ENCODE measurements around the gene CALML3. TPM values are rescaled to one million over a fixed set of nuclear protein-coding genes. Genes with fewer than 3 reads are reported as not detected.

Gene CALML3
- total RNA-seq, 2 experiments from 2014 or later: not detected

DNA sequence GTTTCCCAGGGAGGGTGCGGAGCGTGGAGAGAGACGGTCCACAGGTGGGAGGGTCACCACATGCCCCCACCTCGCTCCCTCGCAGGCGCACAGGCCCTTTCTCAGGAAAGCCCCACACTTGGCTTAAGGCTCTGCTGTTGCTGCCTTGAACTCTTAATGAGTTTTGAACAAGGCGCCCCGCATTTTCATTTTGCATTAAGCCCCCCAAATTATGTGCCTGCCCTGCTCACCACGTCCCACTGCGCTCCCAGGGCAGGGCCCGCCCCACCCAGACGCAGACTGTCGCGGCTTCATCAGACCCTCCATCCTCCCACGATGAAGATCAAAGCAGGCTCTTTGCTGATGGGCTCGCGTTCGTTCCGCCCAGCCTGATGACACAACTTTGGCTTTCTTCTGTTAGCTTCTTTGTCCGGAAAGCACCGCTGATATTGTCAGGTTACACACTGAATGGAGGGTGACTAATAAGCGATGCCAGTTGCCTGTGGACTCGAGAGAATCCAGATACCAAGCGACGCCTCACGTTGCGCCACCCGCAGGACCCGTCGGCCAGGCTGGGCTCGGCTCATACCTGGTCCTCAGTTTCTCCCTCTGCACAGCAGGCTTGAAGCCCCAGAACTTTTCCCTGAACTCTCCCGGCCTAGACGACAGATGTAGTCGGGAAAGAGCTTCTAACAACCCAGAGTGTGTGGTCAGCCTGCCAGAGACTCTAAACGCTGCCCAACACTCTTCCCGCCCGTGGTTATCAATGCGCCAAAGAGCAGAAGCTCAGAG is 9.5 kb downstream of the CALML3 start:
- DNase-seq: no peak
- Mint-ChIP-seq H3K27me3 (no peaks in the 10 kb centered on the region), H3K27ac (no peak overlapping the region), H3K36me3 (no peaks in the 10 kb centered on the region), H3K4me3 (no peak overlapping the region), H3K4me1 (ENCODE audit: low read depth) (no peaks in the 10 kb centered on the region), H3K9me3 (no peaks in the 10 kb centered on the region)
- CTCF ChIA-PET: no interaction called here
- intact Hi-C loops (cut with micrococcal nuclease): no loop called here
- POLR2A ChIA-PET: no interaction called here

DNA sequence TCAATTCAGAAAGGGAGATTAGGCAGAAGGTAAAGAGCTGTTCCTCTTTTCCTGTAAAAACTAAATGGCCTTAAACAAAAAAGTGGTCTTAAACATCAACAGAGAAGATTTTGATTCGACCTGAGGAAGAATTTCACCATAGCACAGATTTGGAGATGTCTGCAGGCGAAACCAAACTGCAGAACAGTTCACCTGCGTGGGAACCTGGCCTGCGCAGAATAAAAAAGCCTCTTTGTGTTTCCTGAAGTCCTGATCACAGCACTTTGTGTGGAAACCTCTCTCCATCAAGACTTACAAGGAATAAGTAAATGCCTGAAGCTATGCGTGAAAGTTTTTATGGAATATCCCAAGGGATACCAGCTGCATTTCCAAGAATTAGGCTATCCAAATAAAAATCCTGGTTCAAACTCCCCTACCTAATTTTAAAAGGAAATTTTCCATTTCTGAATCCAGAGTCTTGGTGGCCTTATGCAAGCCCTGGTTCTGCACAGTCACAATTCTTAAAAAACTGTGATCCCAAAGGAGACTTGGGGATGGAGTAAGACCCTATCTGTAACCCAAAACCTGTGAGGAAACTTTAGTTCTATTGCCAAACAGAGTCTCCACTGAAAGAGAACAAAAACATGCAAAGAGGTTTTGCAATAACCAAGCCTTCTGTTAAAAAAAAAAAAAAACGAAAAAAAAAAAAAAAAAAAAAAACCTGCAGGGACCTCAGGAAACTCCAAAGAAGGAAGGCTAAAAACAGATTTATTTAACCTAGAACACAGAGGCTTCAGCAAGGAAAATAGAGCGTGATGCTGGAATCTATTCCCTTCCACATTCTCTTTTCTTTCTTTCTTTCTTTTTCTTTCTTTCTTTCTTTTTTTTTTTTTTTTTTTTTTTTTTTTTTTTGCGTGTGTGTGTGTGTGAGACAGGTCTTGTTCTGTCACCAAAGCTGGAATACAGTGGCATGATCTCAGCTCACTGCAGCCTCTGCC is 10.4 kb downstream of the CALML3 start:
- H3K27me3 Mint-ChIP-seq: no peaks in the 10 kb centered on the region
- no peaks in the 10 kb centered on the region for H3K4me1 Mint-ChIP-seq (ENCODE audit: low read depth)
- ChIA-PET POLR2A (no interaction called here), CTCF (no interaction called here)
- no peak overlapping the region for H3K4me3 Mint-ChIP-seq
- no peak overlapping the region for H3K27ac Mint-ChIP-seq
- DNase-seq: no peak
- intact Hi-C loops (cut with micrococcal nuclease): no loop called here
- no peaks in the 10 kb centered on the region for H3K36me3 Mint-ChIP-seq
- no peaks in the 10 kb centered on the region for H3K9me3 Mint-ChIP-seq

DNA sequence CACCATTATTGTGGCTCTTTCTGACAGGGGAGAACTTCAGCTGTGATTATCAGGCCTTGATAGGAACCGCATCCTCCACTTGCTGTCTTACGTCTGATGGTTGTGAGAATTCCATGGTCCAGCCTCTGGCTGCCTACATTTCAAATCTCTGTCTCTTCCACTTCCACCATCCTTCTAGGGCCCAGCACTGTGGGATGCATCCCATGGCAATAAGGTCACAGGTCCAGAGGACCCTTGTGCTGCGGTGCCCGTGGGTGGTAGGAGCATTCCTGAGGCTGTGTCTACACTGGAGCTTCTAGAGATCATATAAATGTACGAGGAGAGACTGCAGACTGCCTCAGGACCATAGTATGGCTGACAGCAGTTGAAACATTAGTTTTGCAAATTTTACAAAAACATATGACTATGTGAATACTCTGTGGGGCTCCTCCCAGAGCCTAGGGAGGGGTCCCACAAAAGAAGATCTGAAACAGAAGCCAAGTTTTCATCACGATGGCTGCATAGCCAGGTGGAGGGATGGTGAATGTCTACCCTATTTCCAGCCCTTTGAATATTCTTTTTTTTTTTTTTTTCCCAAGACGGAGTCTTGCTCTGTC is 11.8 kb downstream of the CALML3 start:
- ChIA-PET POLR2A (no interaction called here), CTCF (no interaction called here)
- Mint-ChIP-seq H3K4me3 (no peak overlapping the region), H3K9me3 (peaks cover 3% of the 10 kb centered on the region), H3K36me3 (no peaks in the 10 kb centered on the region), H3K4me1 (ENCODE audit: low read depth) (no peaks in the 10 kb centered on the region), H3K27me3 (no peaks in the 10 kb centered on the region), H3K27ac (no peak overlapping the region)
- intact Hi-C loops (cut with micrococcal nuclease): no loop called here
- DNase-seq: no peak

DNA sequence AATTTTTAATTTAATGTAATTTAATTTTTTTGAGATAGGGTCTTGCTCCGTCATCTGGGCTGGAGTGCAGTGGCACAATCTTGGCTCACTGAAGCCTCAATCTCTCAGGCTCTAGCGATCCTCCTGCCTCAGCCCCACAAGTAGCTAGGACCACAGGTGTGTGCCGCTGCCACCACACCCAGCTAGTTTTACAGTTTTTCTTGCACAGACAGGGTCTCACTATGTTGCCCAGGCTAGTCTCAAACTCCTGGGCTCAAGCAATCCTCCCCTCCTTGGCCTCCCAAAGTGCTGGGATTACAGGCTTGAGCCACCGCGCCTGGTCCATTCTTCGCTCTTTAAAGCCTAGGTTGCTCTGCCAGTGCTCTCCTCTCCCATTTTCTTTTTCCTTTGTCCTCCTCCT is 12.9 kb downstream of the CALML3 start:
- no peak for DNase-seq

DNA sequence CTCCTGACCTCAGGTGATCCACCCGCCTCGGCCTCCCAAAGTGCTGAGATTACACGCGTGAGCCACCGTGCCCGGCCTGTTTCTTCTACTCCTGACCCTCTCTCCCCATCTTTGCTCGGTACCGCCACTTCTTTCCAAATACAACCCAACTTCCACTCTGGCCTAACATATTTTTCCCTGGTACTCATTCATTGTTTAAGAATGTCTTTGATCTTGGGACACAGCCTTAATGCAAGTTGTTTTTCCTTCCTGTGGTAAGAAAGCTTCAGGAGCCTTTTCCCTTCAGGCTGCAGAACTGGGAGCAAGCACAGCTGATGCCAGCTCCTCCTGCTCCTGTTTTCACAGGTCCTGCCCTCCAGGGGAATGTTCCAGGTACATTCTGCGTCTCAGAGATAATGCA is 13.7 kb downstream of the CALML3 start:
- no peak overlapping the region for H3K27ac Mint-ChIP-seq
- intact Hi-C loops (cut with micrococcal nuclease): no loop called here
- H3K36me3 Mint-ChIP-seq: peaks cover 2% of the 10 kb centered on the region
- H3K4me1 Mint-ChIP-seq (ENCODE audit: low read depth): no peaks in the 10 kb centered on the region
- H3K4me3 Mint-ChIP-seq: no peak overlapping the region
- CTCF ChIA-PET: no interaction called here
- H3K27me3 Mint-ChIP-seq: no peaks in the 10 kb centered on the region
- H3K9me3 Mint-ChIP-seq: peaks cover 9% of the 10 kb centered on the region
- POLR2A ChIA-PET: no interaction called here
- DNase-seq: no peak

More for the DNA sequence above, 12.9 kb downstream of the CALML3 start:
- peaks cover 6% of the 10 kb centered on the region for H3K9me3 Mint-ChIP-seq
- peaks cover 2% of the 10 kb centered on the region for H3K36me3 Mint-ChIP-seq
- ChIA-PET POLR2A (no interaction called here), CTCF (no interaction called here)
- intact Hi-C loops (cut with micrococcal nuclease): no loop called here
- no peak overlapping the region for H3K27ac Mint-ChIP-seq
- no peaks in the 10 kb centered on the region for H3K27me3 Mint-ChIP-seq
- no peaks in the 10 kb centered on the region for H3K4me1 Mint-ChIP-seq (ENCODE audit: low read depth)
- no peak overlapping the region for H3K4me3 Mint-ChIP-seq

DNA sequence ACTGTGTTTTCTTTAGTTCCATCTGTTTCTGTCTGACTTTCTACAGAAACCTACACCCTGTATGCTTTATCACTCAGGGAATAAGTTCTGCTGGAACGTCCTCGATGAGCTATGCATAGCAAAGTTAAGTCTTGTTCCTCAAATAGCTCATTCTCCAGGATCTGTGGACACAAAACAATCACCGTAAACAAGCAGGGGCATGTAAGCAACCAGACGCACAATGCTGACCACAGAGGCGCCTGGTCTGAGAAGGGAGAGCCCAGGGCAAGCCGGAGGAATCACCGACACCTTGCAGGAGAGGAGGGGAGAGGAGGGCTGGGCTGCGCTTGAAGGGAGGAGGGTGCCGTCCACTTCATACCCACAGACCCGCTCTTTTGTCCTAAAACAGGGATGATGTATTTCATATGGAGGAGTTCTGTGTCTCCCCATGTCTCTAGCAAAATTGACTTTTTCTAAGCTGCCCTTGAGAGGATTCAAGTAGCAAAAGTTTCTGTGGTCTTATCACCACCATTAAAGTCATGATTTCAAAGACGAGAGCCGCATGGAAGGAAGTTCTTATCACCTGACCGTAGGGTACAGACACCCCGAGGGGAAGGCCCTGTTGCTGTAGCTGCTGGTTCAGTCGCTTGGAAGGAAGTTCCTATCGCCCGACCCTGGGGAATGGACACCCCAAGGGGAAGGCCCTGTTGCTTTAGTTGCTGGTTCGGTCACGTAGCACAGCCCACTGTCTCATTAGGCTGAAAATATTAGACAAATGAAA is 14.3 kb downstream of the CALML3 start:
- Mint-ChIP-seq H3K27me3 (no peaks in the 10 kb centered on the region), H3K9me3 (peaks cover 12% of the 10 kb centered on the region), H3K4me1 (ENCODE audit: low read depth) (no peaks in the 10 kb centered on the region), H3K27ac (no peak overlapping the region), H3K4me3 (no peak overlapping the region), H3K36me3 (peaks cover 2% of the 10 kb centered on the region)
- POLR2A ChIA-PET: no interaction called here
- intact Hi-C loops (cut with micrococcal nuclease): no loop called here
- CTCF ChIA-PET: no interaction called here
- no peak for DNase-seq

DNA sequence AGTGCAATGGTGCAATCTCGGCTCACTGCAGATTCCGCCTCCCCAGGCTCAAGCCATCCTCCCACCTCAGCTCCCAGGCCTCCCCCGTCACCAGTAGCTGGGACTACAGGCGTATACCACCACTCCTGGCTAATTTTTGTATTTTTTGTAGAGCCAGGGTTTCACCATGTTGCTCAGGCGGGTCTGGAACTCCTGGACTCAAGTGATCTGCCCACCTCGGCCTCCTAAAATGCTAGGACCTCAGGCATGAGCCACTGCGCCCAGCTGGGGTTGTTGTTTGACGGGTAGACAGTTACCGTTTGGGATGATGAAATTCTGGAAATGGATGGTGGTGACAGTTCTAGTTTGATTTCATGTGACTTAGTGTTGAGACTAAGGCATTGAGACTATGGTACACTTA is 15.3 kb downstream of the CALML3 start:
- ChIA-PET CTCF (no interaction called here), POLR2A (no interaction called here)
- Mint-ChIP-seq H3K4me1 (ENCODE audit: low read depth) (no peaks in the 10 kb centered on the region), H3K27ac (no peak overlapping the region), H3K36me3 (peaks cover 2% of the 10 kb centered on the region), H3K27me3 (no peaks in the 10 kb centered on the region), H3K9me3 (peaks cover 12% of the 10 kb centered on the region), H3K4me3 (no peak overlapping the region)
- no peak for DNase-seq
- intact Hi-C loops (cut with micrococcal nuclease): no loop called here

DNA sequence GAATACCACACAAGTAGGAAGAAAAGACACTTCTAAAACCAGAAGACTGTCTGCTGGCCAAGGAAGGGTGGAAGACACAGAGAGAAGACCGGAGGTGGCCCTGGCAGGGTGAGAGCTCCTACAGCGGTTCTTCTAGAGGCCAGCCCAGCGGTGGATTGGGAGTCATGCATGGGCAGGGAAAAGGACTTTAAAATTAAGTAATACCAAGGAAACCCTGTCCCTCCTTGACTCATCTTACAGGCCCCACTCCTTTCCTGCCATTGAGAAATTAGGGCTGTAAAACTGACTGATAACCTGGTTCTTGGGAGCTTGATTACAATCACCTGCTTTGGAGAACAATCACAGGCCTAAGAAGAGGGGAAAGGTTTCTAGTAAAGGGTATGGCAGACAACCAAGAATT is 16.1 kb downstream of the CALML3 start:
- ChIA-PET POLR2A (no interaction called here), CTCF (no interaction called here)
- no peak overlapping the region for H3K27ac Mint-ChIP-seq
- no peak for DNase-seq
- no peaks in the 10 kb centered on the region for H3K27me3 Mint-ChIP-seq
- intact Hi-C loops (cut with micrococcal nuclease): no loop called here
- no peaks in the 10 kb centered on the region for H3K4me1 Mint-ChIP-seq (ENCODE audit: low read depth)
- H3K36me3 Mint-ChIP-seq: peaks cover 2% of the 10 kb centered on the region
- no peak overlapping the region for H3K4me3 Mint-ChIP-seq
- peaks cover 12% of the 10 kb centered on the region for H3K9me3 Mint-ChIP-seq

DNA sequence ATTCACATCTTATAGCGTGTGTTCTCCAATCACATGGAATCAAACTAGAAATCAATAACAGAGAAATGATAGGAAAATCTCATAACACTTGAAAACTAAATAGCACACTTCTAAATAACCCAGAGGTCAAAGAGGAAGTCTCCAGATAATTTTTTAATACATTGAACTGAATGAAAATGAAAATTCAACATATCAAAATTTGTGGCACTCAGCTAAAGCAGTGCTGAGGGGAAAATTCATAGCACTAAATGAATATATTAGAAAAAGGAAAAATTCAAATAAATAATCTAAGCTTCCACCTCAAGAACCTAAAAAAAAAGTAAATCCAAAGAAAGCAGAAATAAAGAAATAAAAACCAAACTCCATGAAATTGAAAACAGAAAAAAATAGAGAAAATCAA is 17.3 kb downstream of the CALML3 start:
- H3K4me3 Mint-ChIP-seq: no peak overlapping the region
- no peaks in the 10 kb centered on the region for H3K27me3 Mint-ChIP-seq
- H3K4me1 Mint-ChIP-seq (ENCODE audit: low read depth): no peaks in the 10 kb centered on the region
- intact Hi-C loops (cut with micrococcal nuclease): no loop called here
- H3K27ac Mint-ChIP-seq: no peak overlapping the region
- CTCF ChIA-PET: no interaction called here
- H3K9me3 Mint-ChIP-seq: peaks cover 12% of the 10 kb centered on the region
- H3K36me3 Mint-ChIP-seq: peaks cover 2% of the 10 kb centered on the region
- POLR2A ChIA-PET: no interaction called here
- no peak for DNase-seq

DNA sequence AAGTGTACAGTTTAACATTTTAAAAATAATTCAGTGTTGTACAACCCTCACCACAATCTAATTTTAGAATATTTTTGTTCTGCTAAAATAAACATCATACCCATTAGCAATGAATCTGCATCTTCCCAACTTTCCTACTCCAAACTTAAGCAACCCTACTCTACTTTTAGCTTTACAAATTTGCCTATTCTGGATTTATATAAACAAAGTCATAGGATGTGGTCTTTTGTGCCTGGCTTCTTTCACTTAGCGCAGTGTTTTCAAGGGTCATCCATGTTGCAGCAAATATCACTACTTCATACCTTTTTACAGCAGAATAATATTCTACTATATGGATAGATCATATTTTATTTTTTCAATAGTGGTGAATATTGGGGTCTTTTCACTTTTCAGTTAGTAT is 18.9 kb downstream of the CALML3 start:
- Mint-ChIP-seq H3K4me1 (ENCODE audit: low read depth) (no peaks in the 10 kb centered on the region), H3K27me3 (no peaks in the 10 kb centered on the region), H3K27ac (no peak overlapping the region), H3K9me3 (peaks cover 12% of the 10 kb centered on the region), H3K4me3 (no peak overlapping the region), H3K36me3 (peaks cover 2% of the 10 kb centered on the region)
- ChIA-PET POLR2A (no interaction called here), CTCF (no interaction called here)
- no peak for DNase-seq
- intact Hi-C loops (cut with micrococcal nuclease): no loop called here

DNA sequence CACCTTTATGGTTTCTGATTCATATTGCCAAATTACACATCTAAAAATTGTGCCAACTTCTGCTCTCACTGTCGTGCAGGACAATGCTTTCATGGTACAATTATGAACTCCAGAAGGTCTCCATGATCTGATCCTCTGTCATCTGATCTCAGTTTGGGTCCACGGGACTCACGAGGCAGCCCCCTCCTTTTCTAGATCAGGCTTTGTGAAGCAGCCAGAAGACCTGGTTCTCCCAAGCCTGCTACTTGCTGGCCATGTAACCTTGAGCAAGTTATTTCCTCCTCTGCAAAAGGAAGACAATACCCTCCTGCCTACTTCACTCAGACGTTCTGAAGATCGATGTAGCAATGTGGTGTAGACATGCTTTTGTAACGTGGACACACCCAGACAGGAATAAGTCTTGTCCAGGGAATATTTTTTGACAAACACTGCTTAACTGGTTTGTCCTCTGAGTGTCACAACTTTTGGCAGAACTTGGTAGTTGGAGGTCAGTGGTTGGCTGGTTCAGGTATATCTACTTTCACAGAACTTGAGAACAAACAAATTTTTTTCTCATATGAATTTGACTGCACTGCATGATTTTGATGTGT is 19.6 kb downstream of the CALML3 start:
- ChIA-PET CTCF (no interaction called here), POLR2A (no interaction called here)
- Mint-ChIP-seq H3K27ac (no peak overlapping the region), H3K9me3 (peaks cover 12% of the 10 kb centered on the region), H3K36me3 (peaks cover 2% of the 10 kb centered on the region), H3K27me3 (no peaks in the 10 kb centered on the region), H3K4me1 (ENCODE audit: low read depth) (no peaks in the 10 kb centered on the region), H3K4me3 (no peak overlapping the region)
- no peak for DNase-seq
- intact Hi-C loops (cut with micrococcal nuclease): no loop called here

DNA sequence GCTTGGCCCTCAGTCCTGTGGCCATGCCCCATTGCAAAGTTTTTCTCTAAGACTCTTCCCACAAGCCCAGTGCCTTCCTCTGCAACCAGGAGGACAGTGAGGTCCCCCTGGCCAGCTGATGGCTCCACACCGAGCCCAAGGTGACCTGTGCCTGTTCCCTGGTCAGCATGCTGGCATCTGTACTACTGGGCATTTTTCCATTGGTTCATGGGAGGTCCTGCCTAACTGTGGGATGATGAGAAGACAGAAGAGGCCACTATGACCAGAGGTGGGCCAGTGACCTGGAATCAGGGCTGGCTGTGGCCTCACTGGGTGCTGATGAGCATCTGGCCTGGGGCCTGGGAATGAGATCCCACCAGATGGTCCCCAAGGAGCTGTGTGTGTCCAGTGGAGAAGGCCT is 20.2 kb downstream of the CALML3 start:
- intact Hi-C loops (cut with micrococcal nuclease): no loop called here
- no peaks in the 10 kb centered on the region for H3K4me1 Mint-ChIP-seq (ENCODE audit: low read depth)
- peaks cover 2% of the 10 kb centered on the region for H3K36me3 Mint-ChIP-seq
- H3K9me3 Mint-ChIP-seq: peaks cover 12% of the 10 kb centered on the region
- ChIA-PET POLR2A (no interaction called here), CTCF (interaction anchor here (0.8 kb wide), 1 partner anchor 78 kb away, joined by 5 read pairs; no protein-coding TSS in a partner anchor)
- H3K27me3 Mint-ChIP-seq: no peaks in the 10 kb centered on the region
- H3K4me3 Mint-ChIP-seq: no peak overlapping the region
- no peak overlapping the region for H3K27ac Mint-ChIP-seq
- no peak for DNase-seq
